Measurements from ENCODE around the gene LEFTY1.
"Not testable (repeated sequence)": the region's sequence is repeated elsewhere in the genome, so short reads cannot be mapped to it uniquely, and the experiment has no call there.

LEFTY1 gene

DNA sequence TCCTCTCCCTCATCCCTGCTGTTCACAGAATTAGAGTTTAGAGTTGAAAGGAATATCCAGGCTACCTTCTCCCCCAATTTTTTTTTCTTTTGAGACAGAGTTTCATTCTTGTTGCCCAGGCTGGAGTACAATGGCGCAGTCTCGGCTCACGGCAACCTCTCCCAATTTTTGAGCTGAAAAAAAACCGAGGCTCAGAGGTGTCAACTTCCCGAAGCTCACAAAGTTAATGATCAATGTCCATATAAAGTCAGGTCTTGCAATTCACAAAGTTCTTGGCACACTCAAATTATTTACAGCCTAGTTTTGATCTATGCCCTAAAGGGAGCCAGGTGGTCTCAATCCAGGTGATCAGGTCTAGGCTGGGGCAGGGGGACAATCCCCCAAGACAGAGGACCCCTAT is 797 bp upstream of the LEFTY1 start:
- no peaks in the 10 kb centered on the region for H3K27me3 ChIP-seq (ENCODE audit: low read depth, low read length)
- H3K27ac ChIP-seq (ENCODE audit: low read length): no peak overlapping the region
- H3K36me3 ChIP-seq (replicated peaks; ENCODE audit: low read depth, low read length): no peaks in the 10 kb centered on the region
- H2AFZ ChIP-seq (ENCODE audit: low read depth, low read length): no peak overlapping the region
- no peak overlapping the region for H3K4me2 ChIP-seq (ENCODE audit: low read length)
- H3K4me3 ChIP-seq (ENCODE audit: low read length): no peak overlapping the region
- no peaks in the 10 kb centered on the region for H3K79me2 ChIP-seq (ENCODE audit: low read length)
- no peaks in the 10 kb centered on the region for H4K20me1 ChIP-seq (ENCODE audit: insufficient read depth, low read length)
- H3K9me3 ChIP-seq (ENCODE audit: insufficient read depth, low read length): no peaks in the 10 kb centered on the region
- TF ChIP-seq EZH2phosphoT487 (IDR thresholded peaks at IDR 0.05; ENCODE audit: low read depth): no peak
- TF ChIP-seq, protein P1, sequence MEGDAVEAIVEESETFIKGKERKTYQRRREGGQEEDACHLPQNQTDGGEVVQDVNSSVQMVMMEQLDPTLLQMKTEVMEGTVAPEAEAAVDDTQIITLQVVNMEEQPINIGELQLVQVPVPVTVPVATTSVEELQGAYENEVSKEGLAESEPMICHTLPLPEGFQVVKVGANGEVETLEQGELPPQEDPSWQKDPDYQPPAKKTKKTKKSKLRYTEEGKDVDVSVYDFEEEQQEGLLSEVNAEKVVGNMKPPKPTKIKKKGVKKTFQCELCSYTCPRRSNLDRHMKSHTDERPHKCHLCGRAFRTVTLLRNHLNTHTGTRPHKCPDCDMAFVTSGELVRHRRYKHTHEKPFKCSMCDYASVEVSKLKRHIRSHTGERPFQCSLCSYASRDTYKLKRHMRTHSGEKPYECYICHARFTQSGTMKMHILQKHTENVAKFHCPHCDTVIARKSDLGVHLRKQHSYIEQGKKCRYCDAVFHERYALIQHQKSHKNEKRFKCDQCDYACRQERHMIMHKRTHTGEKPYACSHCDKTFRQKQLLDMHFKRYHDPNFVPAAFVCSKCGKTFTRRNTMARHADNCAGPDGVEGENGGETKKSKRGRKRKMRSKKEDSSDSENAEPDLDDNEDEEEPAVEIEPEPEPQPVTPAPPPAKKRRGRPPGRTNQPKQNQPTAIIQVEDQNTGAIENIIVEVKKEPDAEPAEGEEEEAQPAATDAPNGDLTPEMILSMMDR (IDR thresholded peaks at IDR 0.05; ENCODE audit: low read depth, low read length): no peak
- no peak overlapping the region for H3K9ac ChIP-seq (ENCODE audit: low read length)
- no peaks in the 10 kb centered on the region for H3K4me1 ChIP-seq (ENCODE audit: low read length)

DNA sequence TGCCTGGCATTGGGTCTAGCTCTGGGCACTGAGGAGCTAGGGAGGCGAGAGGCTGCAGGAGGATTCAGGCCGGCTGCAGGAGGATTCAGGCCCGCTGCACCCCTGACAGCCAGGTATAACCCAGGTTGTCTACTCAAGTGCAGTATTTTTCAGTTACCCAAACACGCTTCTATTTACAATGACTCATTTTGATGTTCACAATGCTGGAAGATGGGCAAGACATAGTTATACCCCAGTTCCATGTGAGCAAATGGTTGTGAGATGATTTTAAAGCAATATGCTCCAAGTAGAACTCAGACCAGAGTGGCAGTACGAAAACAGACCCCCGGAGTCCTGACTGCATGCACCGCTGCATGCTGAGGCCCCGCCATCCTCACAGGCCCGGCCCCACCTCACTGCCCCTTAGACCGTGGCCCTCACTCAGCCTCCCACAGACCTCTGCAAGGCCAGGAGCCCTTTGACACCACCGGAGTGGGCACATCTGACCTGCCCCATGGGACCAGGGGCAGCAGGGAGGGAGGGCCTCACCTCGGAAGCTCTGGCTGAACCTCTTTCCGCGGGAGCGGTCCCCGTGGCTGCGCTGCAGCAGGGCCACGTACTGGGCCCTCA is 553 bp downstream of the LEFTY1 start:
- H3K4me3 ChIP-seq (ENCODE audit: low read length): no peak overlapping the region
- H3K9ac ChIP-seq (ENCODE audit: low read length): no peak overlapping the region
- H3K36me3 ChIP-seq (replicated peaks; ENCODE audit: low read depth, low read length): no peaks in the 10 kb centered on the region
- H4K20me1 ChIP-seq (ENCODE audit: insufficient read depth, low read length): no peaks in the 10 kb centered on the region
- H3K4me1 ChIP-seq (ENCODE audit: low read length): peaks cover 6% of the 10 kb centered on the region
- H3K27ac ChIP-seq (ENCODE audit: low read length): no peak overlapping the region
- H3K9me3 ChIP-seq (ENCODE audit: insufficient read depth, low read length): no peaks in the 10 kb centered on the region
- TF ChIP-seq EZH2phosphoT487 (IDR thresholded peaks at IDR 0.05; ENCODE audit: low read depth): no peak
- TF ChIP-seq, protein P1 (IDR thresholded peaks at IDR 0.05; ENCODE audit: low read depth, low read length): no peak
- H3K79me2 ChIP-seq (ENCODE audit: low read length): no peaks in the 10 kb centered on the region
- H3K27me3 ChIP-seq (ENCODE audit: low read depth, low read length): no peaks in the 10 kb centered on the region
- H3K4me2 ChIP-seq (ENCODE audit: low read length): no peak overlapping the region
- H2AFZ ChIP-seq (ENCODE audit: low read depth, low read length): no peak overlapping the region

DNA sequence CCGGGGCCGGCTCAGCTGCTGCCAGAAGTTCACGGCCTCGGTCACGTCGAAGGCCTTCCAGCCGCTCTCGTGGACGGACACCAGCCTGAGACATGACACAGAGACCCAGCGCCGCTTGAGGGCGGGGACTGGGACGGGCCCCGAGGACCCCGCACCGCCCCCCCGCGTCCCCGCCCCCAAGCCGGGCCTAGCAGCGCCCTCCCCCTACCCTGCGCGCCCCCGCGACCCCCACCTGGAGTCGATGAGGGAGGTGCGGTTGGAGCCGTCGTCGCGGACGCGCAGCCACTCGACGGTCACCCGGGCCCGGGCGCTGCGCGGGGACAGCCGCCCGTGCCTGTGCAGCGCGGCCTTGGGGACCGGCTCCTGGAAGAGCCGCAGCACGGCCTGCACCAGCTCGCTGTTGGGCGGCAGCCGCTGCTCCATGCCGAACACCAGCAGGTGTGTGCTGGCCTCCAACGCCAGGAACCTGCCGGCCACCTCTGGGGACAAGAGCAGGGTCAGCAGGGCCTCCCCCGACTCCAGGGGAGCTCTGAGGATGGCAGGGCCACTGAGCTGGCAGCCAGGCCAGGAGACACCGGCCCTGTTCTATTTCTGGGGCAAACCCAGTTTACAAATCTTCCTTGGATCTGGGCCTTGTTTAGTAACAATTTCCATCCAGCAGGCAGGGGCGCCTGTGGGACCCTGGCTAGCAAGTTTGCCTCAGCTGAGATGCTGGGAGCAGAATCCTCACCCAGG is 1.2 kb downstream of the LEFTY1 start:
- H3K9me3 ChIP-seq (ENCODE audit: insufficient read depth, low read length); H3K9ac ChIP-seq (ENCODE audit: low read length); H3K79me2 ChIP-seq (ENCODE audit: low read length); H3K36me3 ChIP-seq (replicated peaks; ENCODE audit: low read depth, low read length); H3K27me3 ChIP-seq (ENCODE audit: low read depth, low read length); H3K4me2 ChIP-seq (ENCODE audit: low read length); H3K4me1 ChIP-seq (ENCODE audit: low read length); H3K4me3 ChIP-seq (ENCODE audit: low read length); H2AFZ ChIP-seq (ENCODE audit: low read depth, low read length); H4K20me1 ChIP-seq (ENCODE audit: insufficient read depth, low read length); H3K27ac ChIP-seq (ENCODE audit: low read length): not testable (repeated sequence)

DNA sequence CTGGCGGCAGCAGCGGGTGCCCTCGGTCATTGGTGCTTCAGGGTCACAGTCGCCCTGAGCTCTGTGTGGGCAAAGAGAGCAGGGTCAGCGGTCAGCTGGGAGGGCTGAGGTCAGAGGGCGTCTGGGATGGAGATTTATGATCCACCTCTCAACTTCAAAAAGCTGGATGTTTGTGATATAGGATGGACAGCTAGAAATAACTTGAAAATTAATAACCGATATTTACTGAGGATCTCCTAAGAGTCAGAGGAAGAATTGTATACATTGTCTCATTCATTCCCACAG is 2.0 kb downstream of the LEFTY1 start:
- H3K4me3 ChIP-seq (ENCODE audit: low read length): no peak overlapping the region
- H3K36me3 ChIP-seq (replicated peaks; ENCODE audit: low read depth, low read length): no peaks in the 10 kb centered on the region
- no peak overlapping the region for H3K9ac ChIP-seq (ENCODE audit: low read length)

More for the DNA sequence above, 2.0 kb downstream of the LEFTY1 start:
- Histone ChIP-seq H3K4me2 (ENCODE audit: low read length) (no peak overlapping the region), H4K20me1 (ENCODE audit: insufficient read depth, low read length) (no peaks in the 10 kb centered on the region), H3K9me3 (ENCODE audit: insufficient read depth, low read length) (no peaks in the 10 kb centered on the region), H3K4me1 (ENCODE audit: low read length) (peaks cover 6% of the 10 kb centered on the region), H3K27me3 (ENCODE audit: low read depth, low read length) (no peaks in the 10 kb centered on the region), H3K79me2 (ENCODE audit: low read length) (peaks cover under 1% of the 10 kb centered on the region; the same call in 1 of the 2 replicates), H2AFZ (ENCODE audit: low read depth, low read length) (no peak overlapping the region), H3K27ac (ENCODE audit: low read length) (no peak overlapping the region)
- TF ChIP-seq EZH2phosphoT487 (IDR thresholded peaks at IDR 0.05; ENCODE audit: low read depth): no peak
- TF ChIP-seq, protein P1 (IDR thresholded peaks at IDR 0.05; ENCODE audit: low read depth, low read length): no peak
